SU-DHL-6 (cell line): ENCODE results near the gene GPR152.
"Not testable (repeated sequence)": the region's sequence is repeated elsewhere in the genome, so short reads cannot be mapped to it uniquely, and the experiment has no call there.

Experiments used
- EZH2phosphoT487 ChIP-seq: fragments of 200-600 bp; sonication (generic), shearing (Covaris generic); conservative IDR thresholded peaks from 2 replicates; pipeline ENCODE4 v1.6.1; 2018; ENCODE audit warnings: mild to moderate bottlenecking, antibody characterized with exemption, low read length, moderate library complexity, mixed read lengths
- TF ChIP-seq, protein P1 (sequence below): fragments of 200-600 bp; sonication (generic); IDR thresholded peaks from one replicate; pipeline ENCODE4 v1.5.1; 2017; ENCODE audit warnings: antibody characterized with exemption, mild to moderate bottlenecking, low read length, moderate library complexity; ENCODE audit not compliant: insufficient read depth, poor library complexity, severe bottlenecking

GRCh38 chr11:67427364-67427859 is 25.1 kb downstream of the GPR152 start:
- TF ChIP-seq, protein P1, sequence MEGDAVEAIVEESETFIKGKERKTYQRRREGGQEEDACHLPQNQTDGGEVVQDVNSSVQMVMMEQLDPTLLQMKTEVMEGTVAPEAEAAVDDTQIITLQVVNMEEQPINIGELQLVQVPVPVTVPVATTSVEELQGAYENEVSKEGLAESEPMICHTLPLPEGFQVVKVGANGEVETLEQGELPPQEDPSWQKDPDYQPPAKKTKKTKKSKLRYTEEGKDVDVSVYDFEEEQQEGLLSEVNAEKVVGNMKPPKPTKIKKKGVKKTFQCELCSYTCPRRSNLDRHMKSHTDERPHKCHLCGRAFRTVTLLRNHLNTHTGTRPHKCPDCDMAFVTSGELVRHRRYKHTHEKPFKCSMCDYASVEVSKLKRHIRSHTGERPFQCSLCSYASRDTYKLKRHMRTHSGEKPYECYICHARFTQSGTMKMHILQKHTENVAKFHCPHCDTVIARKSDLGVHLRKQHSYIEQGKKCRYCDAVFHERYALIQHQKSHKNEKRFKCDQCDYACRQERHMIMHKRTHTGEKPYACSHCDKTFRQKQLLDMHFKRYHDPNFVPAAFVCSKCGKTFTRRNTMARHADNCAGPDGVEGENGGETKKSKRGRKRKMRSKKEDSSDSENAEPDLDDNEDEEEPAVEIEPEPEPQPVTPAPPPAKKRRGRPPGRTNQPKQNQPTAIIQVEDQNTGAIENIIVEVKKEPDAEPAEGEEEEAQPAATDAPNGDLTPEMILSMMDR = not testable (repeated sequence)
- not testable (repeated sequence) for TF ChIP-seq EZH2phosphoT487
